Measurements from ENCODE around the gene FGF22.

GRCh38 chr19:613732-614567, 25.7 kb upstream of the FGF22 start:
- TF ChIP-seq POLR2A (IDR thresholded peaks at IDR 0.05) (no peak), EP300 (IDR thresholded peaks at IDR 0.05) (no peak)
- TF ChIP-seq, protein P1, sequence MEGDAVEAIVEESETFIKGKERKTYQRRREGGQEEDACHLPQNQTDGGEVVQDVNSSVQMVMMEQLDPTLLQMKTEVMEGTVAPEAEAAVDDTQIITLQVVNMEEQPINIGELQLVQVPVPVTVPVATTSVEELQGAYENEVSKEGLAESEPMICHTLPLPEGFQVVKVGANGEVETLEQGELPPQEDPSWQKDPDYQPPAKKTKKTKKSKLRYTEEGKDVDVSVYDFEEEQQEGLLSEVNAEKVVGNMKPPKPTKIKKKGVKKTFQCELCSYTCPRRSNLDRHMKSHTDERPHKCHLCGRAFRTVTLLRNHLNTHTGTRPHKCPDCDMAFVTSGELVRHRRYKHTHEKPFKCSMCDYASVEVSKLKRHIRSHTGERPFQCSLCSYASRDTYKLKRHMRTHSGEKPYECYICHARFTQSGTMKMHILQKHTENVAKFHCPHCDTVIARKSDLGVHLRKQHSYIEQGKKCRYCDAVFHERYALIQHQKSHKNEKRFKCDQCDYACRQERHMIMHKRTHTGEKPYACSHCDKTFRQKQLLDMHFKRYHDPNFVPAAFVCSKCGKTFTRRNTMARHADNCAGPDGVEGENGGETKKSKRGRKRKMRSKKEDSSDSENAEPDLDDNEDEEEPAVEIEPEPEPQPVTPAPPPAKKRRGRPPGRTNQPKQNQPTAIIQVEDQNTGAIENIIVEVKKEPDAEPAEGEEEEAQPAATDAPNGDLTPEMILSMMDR (IDR thresholded peaks at IDR 0.05) = no peak

All from tibial nerve (tissue), 4 donors.